ENCODE results near the gene EPHA6.

Gene EPHA6

GRCh38 chr3:97647441-97647982, 833.1 kb downstream of the EPHA6 start:
- ChIA-PET CTCF (no interaction called here), POLR2A (ENCODE audit: low non-redundant PET) (no interaction called here)
- no peak for DNase-seq (ENCODE audit: low spot score)
- no peak for TF ChIP-seq CTCF (conservative IDR thresholded peaks at IDR 0.05; ENCODE audit: low read depth)
- H3K27ac ChIP-seq: no peak overlapping the region

GRCh38 chr3:97655971-97656370, 841.6 kb downstream of the EPHA6 start:
- no peak overlapping the region for H3K27ac ChIP-seq
- no peak for TF ChIP-seq CTCF (conservative IDR thresholded peaks at IDR 0.05; ENCODE audit: low read depth)
- ChIA-PET CTCF (no interaction called here), POLR2A (ENCODE audit: low non-redundant PET) (no interaction called here)
- DNase-seq (ENCODE audit: low spot score): no peak

- ChIA-PET POLR2A (ENCODE audit: low non-redundant PET) (no interaction called here), CTCF (no interaction called here)
- DNase-seq (ENCODE audit: low spot score): no peak
Measured at GRCh38 chr3:97656638-97657037, 842.2 kb downstream of the EPHA6 start.

GRCh38 chr3:97658668-97659285, 844.4 kb downstream of the EPHA6 start:
- CTCF ChIA-PET: interaction anchor here (0.7 to 1.2 kb wide), 2 partner anchors 363 to 513 kb away, joined by 5 to 6 read pairs; no protein-coding TSS in a partner anchor
- TF ChIP-seq CTCF (conservative IDR thresholded peaks at IDR 0.05; ENCODE audit: low read depth): peak; percentile 64
- no peak overlapping the region for H3K27ac ChIP-seq
- POLR2A ChIA-PET (ENCODE audit: low non-redundant PET): no interaction called here
- peak; percentile 25 for DNase-seq (ENCODE audit: low spot score)

More at GRCh38 chr3:97656638-97657037, 842.2 kb downstream of the EPHA6 start:
- no peak for TF ChIP-seq CTCF (conservative IDR thresholded peaks at IDR 0.05; ENCODE audit: low read depth)
- H3K27ac ChIP-seq: no peak overlapping the region

- POLR2A ChIA-PET (ENCODE audit: low non-redundant PET): no interaction called here
- CTCF ChIA-PET: no interaction called here
- no peak for DNase-seq (ENCODE audit: low spot score)
- H3K27ac ChIP-seq: no peak overlapping the region
- TF ChIP-seq CTCF (conservative IDR thresholded peaks at IDR 0.05; ENCODE audit: low read depth): no peak
Measured at GRCh38 chr3:97662264-97662663, 847.9 kb downstream of the EPHA6 start.

- no peak overlapping the region for H3K27ac ChIP-seq
- CTCF ChIA-PET: no interaction called here
- DNase-seq (ENCODE audit: low spot score): no peak
- no peak for TF ChIP-seq CTCF (conservative IDR thresholded peaks at IDR 0.05; ENCODE audit: low read depth)
- POLR2A ChIA-PET (ENCODE audit: low non-redundant PET): no interaction called here
Measured at GRCh38 chr3:97662762-97663161, 848.4 kb downstream of the EPHA6 start.

All from RWPE1 (cell line).